Mesodermal cell (in vitro differentiated cells): ENCODE measurements around the gene DENND4A.

ENCODE experiments used
- H3K27ac ChIP-seq: 2 replicates; pipeline ENCODE4 v1.7.0; 2013; ENCODE audit warnings: mild to moderate bottlenecking, low read depth, low read length, moderate library complexity; ENCODE audit not compliant: severe bottlenecking
- H3K36me3 ChIP-seq: 2 replicates; pipeline ENCODE4 v1.7.1; 2013; ENCODE audit warnings: mild to moderate bottlenecking, low read length, moderate library complexity; ENCODE audit not compliant: control insufficient read depth, insufficient read depth
- H3K4me1 ChIP-seq: one replicate; pipeline ENCODE4 v1.7.1; 2013; ENCODE audit warnings: mild to moderate bottlenecking, low read length; ENCODE audit not compliant: insufficient read depth, control insufficient read depth, poor library complexity, severe bottlenecking
- H3K4me3 ChIP-seq: 2 replicates; pipeline ENCODE4 v1.7.0; 2013; ENCODE audit warnings: low read length, control low read depth, mild to moderate bottlenecking; ENCODE audit not compliant: insufficient read depth, poor library complexity, severe bottlenecking; ENCODE audit errors: extremely low read depth
- H3K9me3 ChIP-seq: 2 replicates; pipeline ENCODE4 v1.7.1; 2013; ENCODE audit warnings: mild to moderate bottlenecking, low read length, moderate library complexity; ENCODE audit not compliant: control insufficient read depth
- WGBS, 2 experiments: methylation state at CpG; one replicate each; pipeline ENCODE4 v1.1.5; 2013; ENCODE audit warnings: missing lambda C conversion rate in 2 of 2; ENCODE audit not compliant: insufficient coverage in 2 of 2; 5-methylcytosine and 5-hydroxymethylcytosine counted together

Gene DENND4A

DNA sequence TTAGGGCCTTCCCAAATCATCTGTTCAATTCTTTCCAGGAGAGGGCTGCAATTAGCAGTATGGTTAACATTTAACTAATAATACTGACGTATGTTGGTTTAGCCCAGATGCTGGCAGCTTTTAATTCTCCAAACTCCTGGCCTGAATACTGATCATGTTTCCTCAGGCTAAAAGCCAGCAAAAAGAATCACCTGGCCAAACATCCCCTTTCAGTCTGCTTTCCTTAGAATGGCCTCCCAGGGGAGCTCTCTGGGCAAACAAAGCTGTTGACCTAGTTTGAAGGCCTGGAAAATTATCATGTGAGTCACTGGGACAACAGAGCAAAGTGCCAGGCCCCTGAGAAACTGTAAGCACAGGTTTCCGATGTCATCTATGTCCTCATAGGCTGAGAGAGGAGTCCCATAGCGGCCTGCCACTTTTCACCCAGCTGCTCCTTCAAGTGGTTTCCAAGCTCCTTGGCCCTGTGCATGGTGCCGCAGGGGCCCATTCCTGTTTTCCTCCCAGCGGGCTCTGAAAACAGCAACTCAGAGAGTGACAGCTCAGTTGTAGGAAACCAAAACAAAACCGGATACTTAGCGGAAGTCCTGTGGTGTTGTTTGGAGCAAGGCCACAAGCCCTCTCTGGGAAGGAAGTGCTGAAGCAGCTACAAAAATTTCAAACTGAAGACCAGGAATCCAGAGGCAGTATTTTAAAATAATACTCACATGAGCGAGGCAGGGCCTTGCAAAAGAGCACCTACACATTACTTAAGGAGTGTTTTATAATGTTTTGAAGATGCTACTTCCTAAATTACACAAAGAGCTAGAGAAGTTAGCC is 40.7 kb upstream of the DENND4A start:
- Histone ChIP-seq H3K27ac (peak overlapping the region; percentile 90), H3K36me3 (no peaks in the 10 kb centered on the region), H3K9me3 (no peaks in the 10 kb centered on the region), H3K4me3 (no peak overlapping the region), H3K4me1 (peaks cover 20% of the 10 kb centered on the region)
- WGBS, 2 experiments = 7 to 8% methylated on average over 5 to 7 of the region's 8 CpGs

DNA sequence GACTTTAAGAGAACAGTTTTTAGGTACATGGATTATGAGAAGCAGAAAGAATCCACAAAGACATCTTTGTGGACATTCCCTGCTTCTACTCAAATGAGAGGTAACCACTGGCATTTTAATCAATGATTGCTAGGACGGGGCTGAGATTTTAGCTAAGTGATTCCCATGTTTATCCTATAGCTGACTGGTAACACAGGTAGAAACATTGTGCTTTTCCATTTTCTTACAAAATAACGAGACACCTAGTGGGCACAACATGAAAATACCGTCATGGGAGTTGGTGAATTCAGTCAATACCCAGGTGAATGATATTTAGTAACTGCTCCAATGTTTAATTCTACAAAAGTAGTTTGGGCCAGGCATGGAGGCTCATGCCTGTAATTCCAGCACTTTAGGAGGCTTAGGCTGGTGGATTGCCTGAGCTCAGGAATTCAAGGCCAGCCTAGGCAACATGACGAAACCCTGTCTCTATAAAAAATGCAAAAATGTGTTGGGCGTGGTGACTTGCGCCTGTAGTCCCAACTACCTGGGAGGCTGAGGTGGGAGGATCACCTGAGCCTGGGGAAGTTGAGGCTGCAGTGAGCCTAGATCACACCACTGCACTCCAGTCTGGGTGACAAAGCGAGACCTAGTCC is 37.2 kb upstream of the DENND4A start:
- WGBS, 2 experiments = 81 to 100% methylated on average over 2 to 4 of the region's 7 CpGs
- H3K36me3 ChIP-seq = no peaks in the 10 kb centered on the region
- H3K4me3 ChIP-seq = no peak overlapping the region
- H3K9me3 ChIP-seq = no peaks in the 10 kb centered on the region
- peaks cover 20% of the 10 kb centered on the region for H3K4me1 ChIP-seq
- H3K27ac ChIP-seq = no peak overlapping the region

DNA sequence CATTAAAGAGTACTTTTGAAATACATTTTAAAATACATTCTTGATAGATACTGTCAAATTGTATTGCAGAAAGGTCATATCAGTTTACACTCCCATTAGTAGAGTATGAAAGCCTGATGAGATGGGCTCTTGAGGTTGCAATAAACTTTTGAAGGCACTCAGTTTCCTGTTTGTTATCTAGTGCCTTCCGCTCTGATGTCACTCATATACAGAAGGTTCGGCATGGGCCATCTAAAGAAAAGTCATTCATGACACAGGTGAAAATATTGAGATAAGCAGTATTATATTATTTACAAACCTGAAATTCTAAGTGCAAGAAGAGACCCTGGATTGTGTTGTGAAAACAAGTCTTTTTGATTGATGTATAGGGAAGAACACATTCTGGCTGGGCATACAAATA is 36.5 kb upstream of the DENND4A start:
- Histone ChIP-seq H3K4me3 (no peak overlapping the region), H3K9me3 (no peaks in the 10 kb centered on the region), H3K4me1 (peaks cover 15% of the 10 kb centered on the region), H3K27ac (no peak overlapping the region), H3K36me3 (no peaks in the 10 kb centered on the region)
- WGBS, 2 experiments = no CpG with 5 or more reads among the region's 2 CpGs

DNA sequence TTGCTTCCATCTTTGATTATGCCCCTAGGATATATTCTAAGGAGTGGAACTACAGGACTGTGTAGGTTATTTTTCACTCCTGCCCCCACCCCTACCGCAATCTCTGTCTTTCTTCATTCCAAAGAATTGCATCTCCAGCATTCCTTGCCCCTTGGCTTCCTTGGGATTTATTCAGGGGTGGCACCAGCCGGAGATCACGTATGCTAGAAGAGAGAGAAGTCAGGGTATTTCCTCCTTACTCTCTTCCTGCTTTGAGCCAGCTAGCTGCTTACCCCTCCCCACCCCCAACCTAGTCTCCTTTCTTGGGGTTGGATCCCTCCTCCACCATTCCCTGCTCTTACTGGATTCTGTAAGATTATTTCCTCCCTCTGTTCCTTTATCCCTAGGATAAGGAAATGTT is 35.0 kb upstream of the DENND4A start:
- no peak overlapping the region for H3K4me3 ChIP-seq
- peaks cover under 1% of the 10 kb centered on the region for H3K4me1 ChIP-seq
- no peaks in the 10 kb centered on the region for H3K9me3 ChIP-seq
- no peaks in the 10 kb centered on the region for H3K36me3 ChIP-seq
- 80% methylated on average over 1 of the region's 3 CpGs; no CpG with 5 or more reads in 1 of the 2 experiments for WGBS, 2 experiments
- H3K27ac ChIP-seq = no peak overlapping the region

DNA sequence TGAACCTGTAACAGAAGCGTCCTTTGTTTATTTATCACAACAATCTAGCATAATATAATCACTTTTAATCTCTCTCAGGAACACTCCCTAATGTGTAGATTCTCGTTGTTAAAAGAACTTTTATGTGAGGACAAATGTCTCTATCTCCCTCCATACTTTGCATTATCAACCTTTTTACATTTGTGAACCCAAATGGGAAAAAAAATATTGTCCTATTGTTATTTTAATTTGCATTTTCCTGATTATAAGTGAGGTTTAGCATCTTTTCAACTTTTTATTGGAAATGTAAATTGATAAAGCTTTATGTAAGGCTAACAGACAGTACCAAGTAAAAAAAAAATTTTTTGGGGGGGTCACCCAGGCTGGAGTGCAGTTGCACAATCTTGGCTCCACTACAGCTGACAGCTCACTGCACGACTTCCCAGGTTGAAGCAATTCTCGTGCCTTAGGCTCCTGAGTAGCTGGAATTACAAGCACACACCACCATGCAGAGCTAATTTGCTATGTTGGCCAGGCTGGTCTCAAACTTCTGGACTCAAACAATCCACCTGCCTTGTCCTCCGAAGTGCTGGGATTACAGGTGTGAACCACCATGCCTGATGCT is 33.0 kb upstream of the DENND4A start:
- WGBS, 2 experiments = 74 to 89% methylated on average over 2 to 3 of the region's 5 CpGs
- H3K36me3 ChIP-seq = no peaks in the 10 kb centered on the region
- no peaks in the 10 kb centered on the region for H3K4me1 ChIP-seq
- no peak overlapping the region for H3K4me3 ChIP-seq
- no peak overlapping the region for H3K27ac ChIP-seq
- no peaks in the 10 kb centered on the region for H3K9me3 ChIP-seq

DNA sequence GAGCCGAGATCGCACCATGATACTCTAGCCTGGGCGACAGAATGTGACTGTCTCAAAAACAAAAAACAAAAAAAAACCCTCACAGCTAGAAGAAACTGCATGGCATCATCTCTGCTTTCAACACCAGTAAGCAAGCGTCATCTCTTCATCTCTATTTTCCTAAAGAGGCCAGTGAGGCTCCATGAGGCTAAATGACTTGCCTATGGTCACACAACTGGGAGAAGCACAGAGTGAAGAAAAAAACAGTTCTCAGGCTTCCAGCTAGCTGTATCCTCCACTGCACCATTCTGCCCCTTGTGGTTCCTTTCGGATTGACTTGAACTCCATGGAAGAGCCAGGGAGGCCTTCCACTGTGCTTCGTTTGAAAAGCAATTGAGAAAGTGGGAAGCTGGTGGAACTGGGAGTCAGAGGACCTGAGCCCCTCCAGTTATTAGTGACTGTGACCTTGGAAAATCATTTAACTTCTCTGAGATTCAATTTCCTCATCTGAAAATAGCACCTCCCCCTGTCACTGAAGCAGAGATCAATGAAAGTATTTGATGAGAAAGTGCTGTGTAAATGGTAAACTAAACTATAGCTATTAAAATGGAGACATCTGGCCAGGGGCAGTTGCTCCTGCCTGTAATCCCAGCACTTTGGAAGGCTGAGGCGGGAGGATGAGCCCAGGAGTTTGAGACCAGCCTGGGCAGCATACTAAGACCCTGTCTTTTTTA is 32.1 kb upstream of the DENND4A start:
- no peak overlapping the region for H3K4me3 ChIP-seq
- 63 to 100% methylated on average over 2 to 7 of the region's 7 CpGs for WGBS, 2 experiments
- H3K4me1 ChIP-seq = no peaks in the 10 kb centered on the region
- no peaks in the 10 kb centered on the region for H3K36me3 ChIP-seq
- H3K27ac ChIP-seq = no peak overlapping the region
- H3K9me3 ChIP-seq = no peaks in the 10 kb centered on the region

DNA sequence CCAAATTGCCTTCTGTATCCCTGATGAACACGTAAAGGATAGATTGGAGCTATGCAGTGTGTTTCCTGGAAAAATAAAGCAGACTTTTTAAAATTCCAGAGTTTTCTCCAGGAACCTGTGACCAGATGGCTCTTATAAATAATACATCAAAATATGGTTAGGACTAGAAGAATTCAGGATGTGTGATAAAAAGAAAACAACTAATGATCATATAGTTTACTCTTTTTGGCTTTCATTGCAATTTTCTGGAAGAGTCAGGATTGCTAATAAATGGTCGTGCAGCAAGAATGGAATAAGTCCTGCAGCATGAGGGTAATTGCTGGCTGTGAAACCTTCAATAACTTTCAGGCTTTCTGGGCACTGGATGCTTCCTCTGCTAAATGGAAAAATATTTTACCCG is 30.2 kb upstream of the DENND4A start:
- H3K27ac ChIP-seq = no peak overlapping the region
- no peaks in the 10 kb centered on the region for H3K4me1 ChIP-seq
- no peaks in the 10 kb centered on the region for H3K9me3 ChIP-seq
- WGBS, 2 experiments = 83 to 100% methylated on average over 1 to 2 of the region's 3 CpGs
- H3K36me3 ChIP-seq = no peaks in the 10 kb centered on the region
- H3K4me3 ChIP-seq = no peak overlapping the region

DNA sequence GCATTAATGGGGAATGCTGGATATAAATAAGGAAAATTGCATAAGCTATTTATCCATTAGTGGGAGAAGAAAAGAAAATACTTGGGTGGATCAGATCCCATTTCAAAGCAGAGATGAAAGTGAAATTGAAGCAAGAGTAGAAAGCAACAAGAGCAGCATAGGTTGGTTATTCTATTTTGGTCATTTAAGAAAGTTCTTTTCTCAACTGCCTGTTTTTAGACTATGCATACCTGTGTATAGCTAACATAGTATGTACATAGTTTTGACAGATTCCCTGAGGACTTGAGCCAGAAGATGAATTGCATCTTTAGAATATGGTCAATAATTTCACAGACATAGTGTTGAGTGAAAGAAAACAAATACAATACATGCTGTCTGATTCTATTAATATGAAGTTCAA is 29.0 kb upstream of the DENND4A start:
- Histone ChIP-seq H3K4me3 (no peak overlapping the region), H3K27ac (no peak overlapping the region), H3K9me3 (no peaks in the 10 kb centered on the region), H3K36me3 (no peaks in the 10 kb centered on the region), H3K4me1 (no peaks in the 10 kb centered on the region)

DNA sequence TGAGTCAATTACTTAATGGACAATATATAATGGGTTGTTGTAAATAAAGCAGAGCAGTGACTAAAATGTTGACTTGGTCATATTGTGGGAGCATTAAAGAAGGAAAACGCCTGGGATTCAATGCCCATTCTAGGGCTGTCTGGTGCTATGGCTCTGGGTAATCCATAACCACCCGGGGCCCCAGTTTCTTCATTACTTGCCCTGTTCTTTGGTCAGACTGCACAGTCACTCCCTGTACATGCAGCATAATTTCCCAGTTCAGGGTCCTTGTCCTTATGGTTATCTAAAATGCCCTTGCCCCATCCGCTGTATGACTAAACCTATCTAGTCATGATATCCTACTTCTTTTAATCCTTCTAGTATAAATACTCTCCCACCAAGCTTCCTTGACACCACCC is 27.5 kb upstream of the DENND4A start:
- H3K27ac ChIP-seq = no peak overlapping the region
- no peaks in the 10 kb centered on the region for H3K4me1 ChIP-seq
- no peaks in the 10 kb centered on the region for H3K9me3 ChIP-seq
- H3K4me3 ChIP-seq = no peak overlapping the region
- WGBS, 2 experiments = 90 to 100% methylated on average over 1 to 3 of the region's 3 CpGs
- no peaks in the 10 kb centered on the region for H3K36me3 ChIP-seq

DNA sequence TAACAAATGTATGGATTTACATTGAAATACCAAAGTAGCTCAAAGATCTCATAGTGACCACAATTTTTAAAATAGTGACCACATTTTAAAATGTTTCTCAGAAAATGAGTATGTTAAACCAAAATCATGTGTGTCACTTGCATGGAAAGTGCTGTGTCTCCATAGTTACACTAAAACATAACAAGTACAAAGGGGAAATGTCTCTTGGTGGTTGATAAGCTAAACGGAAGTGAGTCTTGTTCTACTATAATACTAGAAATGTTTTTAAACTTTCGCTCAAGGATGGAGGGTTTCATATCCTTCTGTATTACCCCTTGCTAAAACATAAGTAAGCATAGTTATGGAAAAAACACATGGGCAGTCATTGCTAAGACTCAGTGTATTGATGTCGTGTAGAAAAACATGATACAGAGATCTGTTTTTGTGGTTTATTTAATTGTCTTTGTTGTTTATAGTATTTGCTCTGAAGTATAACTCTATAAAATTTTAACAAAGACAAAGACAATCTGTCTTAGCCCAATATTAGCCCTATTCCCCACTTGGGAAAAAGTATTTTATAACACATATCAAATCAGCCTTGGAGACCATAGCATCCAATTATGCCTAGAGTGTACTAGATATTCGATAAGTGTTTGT is 27.0 kb upstream of the DENND4A start:
- WGBS, 2 experiments = 100% methylated on average over 2 of the region's 4 CpGs; no CpG with 5 or more reads in 1 of the 2 experiments
- Histone ChIP-seq H3K27ac (no peak overlapping the region), H3K9me3 (no peaks in the 10 kb centered on the region), H3K36me3 (no peaks in the 10 kb centered on the region), H3K4me1 (no peaks in the 10 kb centered on the region), H3K4me3 (no peak overlapping the region)
